K562 (cell line): ENCODE data around the gene GLCCI1. TPM values are rescaled to one million over a fixed set of nuclear protein-coding genes. Genes with fewer than 3 reads are reported as not detected.

Source experiments
- KDM5B ChIP-seq: fragments of 200-600 bp; sonication (generic); IDR thresholded peaks from 2 replicates; pipeline ENCODE4 v1.6.1; 2012; ENCODE audit warnings: low read depth, mild to moderate bottlenecking, moderate library complexity, low read length, control low read depth, inconsistent platforms; ENCODE audit not compliant: insufficient replicate concordance
- PHF8 ChIP-seq: fragments of 200-600 bp; sonication (generic); IDR thresholded peaks from 2 replicates; pipeline ENCODE4 v1.6.1; 2012; ENCODE audit warnings: mixed run types, mild to moderate bottlenecking, inconsistent platforms, low read length, moderate library complexity, borderline replicate concordance
- TFAM ChIP-seq: fragments of 250-450 bp; sonication (Bioruptor Pico); conservative IDR thresholded peaks from 2 replicates; pipeline ENCODE4 v1.5.0; 2021; ENCODE audit warnings: mild to moderate bottlenecking, moderate library complexity
- ZNF263 ChIP-seq: sonication (generic); formaldehyde crosslinking; IDR thresholded peaks from 2 replicates; pipeline ENCODE4 v1.8.0; 2022; ENCODE audit warnings: mild to moderate bottlenecking, missing genetic modification reagents, borderline replicate concordance
- polyA plus RNA-seq, 8 experiments: library from polyadenylated mRNA; depleted of rRNA in 4 of 8; stranded (reverse) in 5 of 8; unstranded in 3 of 8; fragments of >200 nt; fragmentation: Nextera tagmentation in 2 of 8; fragmentation: Illumina TruSeq in 1 of 8; extraction: Ambion mirVana in 2 of 8; extraction: Trizol in 1 of 8; gene quantifications; 2 replicates each; pipeline versions ENCODE4 v1.2.1 to v1.2.3, GENCODE V29; 2011 to 2014; ENCODE audit warnings: inconsistent platforms in 1 of 8, missing spikeins in 1 of 8
- total RNA-seq, 7 experiments: library from RNA; depleted of rRNA in 6 of 7; stranded (reverse); fragments of >200 nt in 6 of 7; fragmentation: Illumina TruSeq in 2 of 7; extraction: Trizol in 2 of 7; gene quantifications; 2 replicates each; pipeline versions ENCODE4 v1.2.1 to v1.2.3, GENCODE V29; 2011 to 2021; ENCODE audit warnings: low replicate concordance in 1 of 7
- TF ChIP-seq, protein P1 (sequence below): fragments of 450-650 bp; IDR thresholded peaks from 2 replicates; pipeline ENCODE4 v1.6.1; 2016; ENCODE audit warnings: mild to moderate bottlenecking, moderate library complexity
- TF ChIP-seq, protein P2 (sequence below), 2 experiments: IDR thresholded peaks; 2 replicates each; pipeline ENCODE4 v1.6.1; 2011; ENCODE audit warnings: borderline replicate concordance in 1 of 2, control low read depth in 1 of 2, low read depth in 1 of 2, low read length in 1 of 2, mild to moderate bottlenecking in 1 of 2, mixed read lengths in 1 of 2, moderate library complexity in 1 of 2; ENCODE audit not compliant: insufficient read depth in 1 of 2, insufficient read length in 1 of 2, poor library complexity in 1 of 2, severe bottlenecking in 1 of 2; ENCODE audit errors: extremely low read depth in 1 of 2
- TF ChIP-seq, protein P3 (sequence below): sonication (generic); formaldehyde crosslinking; IDR thresholded peaks from 2 replicates; pipeline ENCODE4 v1.8.1; 2023; ENCODE audit warnings: mild to moderate bottlenecking, missing genetic modification reagents

The GLCCI1 gene
- total and polyA plus RNA-seq, 9 of the 15 experiments (the other 6 are each of a cell fraction or from before 2014, with no cell fraction given): 2.7 to 11.9 (median 7.2) TPM

DNA sequence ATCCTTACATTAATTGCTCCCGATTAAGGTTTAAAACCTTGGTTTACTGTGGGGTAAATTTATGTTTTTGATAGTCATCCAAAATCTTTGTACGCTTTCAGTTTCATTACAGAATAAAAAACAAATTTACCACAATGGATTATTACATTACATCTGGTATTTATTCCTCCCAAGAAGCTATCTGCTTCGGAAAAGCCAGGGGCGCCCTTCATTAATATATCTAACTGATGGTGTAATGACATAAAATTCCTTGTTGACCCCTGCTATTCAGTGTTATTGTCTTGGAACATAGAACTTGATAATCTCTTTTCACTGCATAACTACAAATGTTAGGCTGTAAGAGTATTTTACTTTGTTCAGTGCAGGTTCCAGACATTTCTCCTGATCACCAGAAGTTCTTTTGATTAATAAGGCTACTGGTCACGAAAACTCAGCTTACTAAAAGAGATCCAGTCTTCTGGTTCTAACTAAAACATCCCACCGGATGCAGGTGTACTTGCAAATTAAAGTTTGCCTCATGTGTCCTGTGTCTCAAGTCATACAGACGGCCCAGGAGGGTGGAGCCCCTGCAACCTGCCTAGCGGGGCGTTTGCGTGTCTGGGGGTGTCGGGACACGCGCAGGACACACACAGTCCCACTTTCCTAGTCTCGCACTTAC is 581 bp upstream of the GLCCI1 start (continued):
- TF ChIP-seq, protein P1, sequence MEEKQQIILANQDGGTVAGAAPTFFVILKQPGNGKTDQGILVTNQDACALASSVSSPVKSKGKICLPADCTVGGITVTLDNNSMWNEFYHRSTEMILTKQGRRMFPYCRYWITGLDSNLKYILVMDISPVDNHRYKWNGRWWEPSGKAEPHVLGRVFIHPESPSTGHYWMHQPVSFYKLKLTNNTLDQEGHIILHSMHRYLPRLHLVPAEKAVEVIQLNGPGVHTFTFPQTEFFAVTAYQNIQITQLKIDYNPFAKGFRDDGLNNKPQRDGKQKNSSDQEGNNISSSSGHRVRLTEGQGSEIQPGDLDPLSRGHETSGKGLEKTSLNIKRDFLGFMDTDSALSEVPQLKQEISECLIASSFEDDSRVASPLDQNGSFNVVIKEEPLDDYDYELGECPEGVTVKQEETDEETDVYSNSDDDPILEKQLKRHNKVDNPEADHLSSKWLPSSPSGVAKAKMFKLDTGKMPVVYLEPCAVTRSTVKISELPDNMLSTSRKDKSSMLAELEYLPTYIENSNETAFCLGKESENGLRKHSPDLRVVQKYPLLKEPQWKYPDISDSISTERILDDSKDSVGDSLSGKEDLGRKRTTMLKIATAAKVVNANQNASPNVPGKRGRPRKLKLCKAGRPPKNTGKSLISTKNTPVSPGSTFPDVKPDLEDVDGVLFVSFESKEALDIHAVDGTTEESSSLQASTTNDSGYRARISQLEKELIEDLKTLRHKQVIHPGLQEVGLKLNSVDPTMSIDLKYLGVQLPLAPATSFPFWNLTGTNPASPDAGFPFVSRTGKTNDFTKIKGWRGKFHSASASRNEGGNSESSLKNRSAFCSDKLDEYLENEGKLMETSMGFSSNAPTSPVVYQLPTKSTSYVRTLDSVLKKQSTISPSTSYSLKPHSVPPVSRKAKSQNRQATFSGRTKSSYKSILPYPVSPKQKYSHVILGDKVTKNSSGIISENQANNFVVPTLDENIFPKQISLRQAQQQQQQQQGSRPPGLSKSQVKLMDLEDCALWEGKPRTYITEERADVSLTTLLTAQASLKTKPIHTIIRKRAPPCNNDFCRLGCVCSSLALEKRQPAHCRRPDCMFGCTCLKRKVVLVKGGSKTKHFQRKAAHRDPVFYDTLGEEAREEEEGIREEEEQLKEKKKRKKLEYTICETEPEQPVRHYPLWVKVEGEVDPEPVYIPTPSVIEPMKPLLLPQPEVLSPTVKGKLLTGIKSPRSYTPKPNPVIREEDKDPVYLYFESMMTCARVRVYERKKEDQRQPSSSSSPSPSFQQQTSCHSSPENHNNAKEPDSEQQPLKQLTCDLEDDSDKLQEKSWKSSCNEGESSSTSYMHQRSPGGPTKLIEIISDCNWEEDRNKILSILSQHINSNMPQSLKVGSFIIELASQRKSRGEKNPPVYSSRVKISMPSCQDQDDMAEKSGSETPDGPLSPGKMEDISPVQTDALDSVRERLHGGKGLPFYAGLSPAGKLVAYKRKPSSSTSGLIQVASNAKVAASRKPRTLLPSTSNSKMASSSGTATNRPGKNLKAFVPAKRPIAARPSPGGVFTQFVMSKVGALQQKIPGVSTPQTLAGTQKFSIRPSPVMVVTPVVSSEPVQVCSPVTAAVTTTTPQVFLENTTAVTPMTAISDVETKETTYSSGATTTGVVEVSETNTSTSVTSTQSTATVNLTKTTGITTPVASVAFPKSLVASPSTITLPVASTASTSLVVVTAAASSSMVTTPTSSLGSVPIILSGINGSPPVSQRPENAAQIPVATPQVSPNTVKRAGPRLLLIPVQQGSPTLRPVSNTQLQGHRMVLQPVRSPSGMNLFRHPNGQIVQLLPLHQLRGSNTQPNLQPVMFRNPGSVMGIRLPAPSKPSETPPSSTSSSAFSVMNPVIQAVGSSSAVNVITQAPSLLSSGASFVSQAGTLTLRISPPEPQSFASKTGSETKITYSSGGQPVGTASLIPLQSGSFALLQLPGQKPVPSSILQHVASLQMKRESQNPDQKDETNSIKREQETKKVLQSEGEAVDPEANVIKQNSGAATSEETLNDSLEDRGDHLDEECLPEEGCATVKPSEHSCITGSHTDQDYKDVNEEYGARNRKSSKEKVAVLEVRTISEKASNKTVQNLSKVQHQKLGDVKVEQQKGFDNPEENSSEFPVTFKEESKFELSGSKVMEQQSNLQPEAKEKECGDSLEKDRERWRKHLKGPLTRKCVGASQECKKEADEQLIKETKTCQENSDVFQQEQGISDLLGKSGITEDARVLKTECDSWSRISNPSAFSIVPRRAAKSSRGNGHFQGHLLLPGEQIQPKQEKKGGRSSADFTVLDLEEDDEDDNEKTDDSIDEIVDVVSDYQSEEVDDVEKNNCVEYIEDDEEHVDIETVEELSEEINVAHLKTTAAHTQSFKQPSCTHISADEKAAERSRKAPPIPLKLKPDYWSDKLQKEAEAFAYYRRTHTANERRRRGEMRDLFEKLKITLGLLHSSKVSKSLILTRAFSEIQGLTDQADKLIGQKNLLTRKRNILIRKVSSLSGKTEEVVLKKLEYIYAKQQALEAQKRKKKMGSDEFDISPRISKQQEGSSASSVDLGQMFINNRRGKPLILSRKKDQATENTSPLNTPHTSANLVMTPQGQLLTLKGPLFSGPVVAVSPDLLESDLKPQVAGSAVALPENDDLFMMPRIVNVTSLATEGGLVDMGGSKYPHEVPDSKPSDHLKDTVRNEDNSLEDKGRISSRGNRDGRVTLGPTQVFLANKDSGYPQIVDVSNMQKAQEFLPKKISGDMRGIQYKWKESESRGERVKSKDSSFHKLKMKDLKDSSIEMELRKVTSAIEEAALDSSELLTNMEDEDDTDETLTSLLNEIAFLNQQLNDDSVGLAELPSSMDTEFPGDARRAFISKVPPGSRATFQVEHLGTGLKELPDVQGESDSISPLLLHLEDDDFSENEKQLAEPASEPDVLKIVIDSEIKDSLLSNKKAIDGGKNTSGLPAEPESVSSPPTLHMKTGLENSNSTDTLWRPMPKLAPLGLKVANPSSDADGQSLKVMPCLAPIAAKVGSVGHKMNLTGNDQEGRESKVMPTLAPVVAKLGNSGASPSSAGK: peak; percentile 63
- TF ChIP-seq PHF8 (peak; percentile 46; the same call in 1 of the 2 replicates), KDM5B (peak; percentile 42), TFAM (CRISPR knock-in tag) (no peak), ZNF263 (CRISPR knock-in tag) (no peak)
- TF ChIP-seq, protein P2, sequence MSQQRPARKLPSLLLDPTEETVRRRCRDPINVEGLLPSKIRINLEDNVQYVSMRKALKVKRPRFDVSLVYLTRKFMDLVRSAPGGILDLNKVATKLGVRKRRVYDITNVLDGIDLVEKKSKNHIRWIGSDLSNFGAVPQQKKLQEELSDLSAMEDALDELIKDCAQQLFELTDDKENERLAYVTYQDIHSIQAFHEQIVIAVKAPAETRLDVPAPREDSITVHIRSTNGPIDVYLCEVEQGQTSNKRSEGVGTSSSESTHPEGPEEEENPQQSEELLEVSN (IDR thresholded peaks at IDR 0.05; ENCODE audit: borderline replicate concordance in 1 of 2, extremely low read depth in 1 of 2, insufficient read depth in 1 of 2, insufficient read length in 1 of 2, low read depth in 1 of 2, low read length in 1 of 2, poor library complexity in 1 of 2, severe bottlenecking in 1 of 2): peak; percentile 39 to 63
- TF ChIP-seq, protein P3, sequence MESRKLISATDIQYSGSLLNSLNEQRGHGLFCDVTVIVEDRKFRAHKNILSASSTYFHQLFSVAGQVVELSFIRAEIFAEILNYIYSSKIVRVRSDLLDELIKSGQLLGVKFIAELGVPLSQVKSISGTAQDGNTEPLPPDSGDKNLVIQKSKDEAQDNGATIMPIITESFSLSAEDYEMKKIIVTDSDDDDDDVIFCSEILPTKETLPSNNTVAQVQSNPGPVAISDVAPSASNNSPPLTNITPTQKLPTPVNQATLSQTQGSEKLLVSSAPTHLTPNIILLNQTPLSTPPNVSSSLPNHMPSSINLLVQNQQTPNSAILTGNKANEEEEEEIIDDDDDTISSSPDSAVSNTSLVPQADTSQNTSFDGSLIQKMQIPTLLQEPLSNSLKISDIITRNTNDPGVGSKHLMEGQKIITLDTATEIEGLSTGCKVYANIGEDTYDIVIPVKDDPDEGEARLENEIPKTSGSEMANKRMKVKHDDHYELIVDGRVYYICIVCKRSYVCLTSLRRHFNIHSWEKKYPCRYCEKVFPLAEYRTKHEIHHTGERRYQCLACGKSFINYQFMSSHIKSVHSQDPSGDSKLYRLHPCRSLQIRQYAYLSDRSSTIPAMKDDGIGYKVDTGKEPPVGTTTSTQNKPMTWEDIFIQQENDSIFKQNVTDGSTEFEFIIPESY (CRISPR knock-in tag): peak; percentile 54; the same call in 1 of the 2 replicates
